HT-29 (cell line): ENCODE results near the gene GMDS. TPM values are rescaled to one million over a fixed set of nuclear protein-coding genes. Genes with fewer than 3 reads are reported as not detected.

Experiments
- DNase-seq: peaks from one replicate; pipeline ENCODE4 v3.0.0-alpha.2; 2015; ENCODE audit warnings: low spot score
- total RNA-seq: library from RNA; depleted of rRNA; stranded (reverse); fragments of >200 nt; shearing (Covaris generic); gene quantifications from 2 replicates; pipeline ENCODE4 v1.2.3, GENCODE V29; 2014

Gene GMDS
- total RNA-seq, 1 experiment from 2014 or later = 37.0 TPM

DNA sequence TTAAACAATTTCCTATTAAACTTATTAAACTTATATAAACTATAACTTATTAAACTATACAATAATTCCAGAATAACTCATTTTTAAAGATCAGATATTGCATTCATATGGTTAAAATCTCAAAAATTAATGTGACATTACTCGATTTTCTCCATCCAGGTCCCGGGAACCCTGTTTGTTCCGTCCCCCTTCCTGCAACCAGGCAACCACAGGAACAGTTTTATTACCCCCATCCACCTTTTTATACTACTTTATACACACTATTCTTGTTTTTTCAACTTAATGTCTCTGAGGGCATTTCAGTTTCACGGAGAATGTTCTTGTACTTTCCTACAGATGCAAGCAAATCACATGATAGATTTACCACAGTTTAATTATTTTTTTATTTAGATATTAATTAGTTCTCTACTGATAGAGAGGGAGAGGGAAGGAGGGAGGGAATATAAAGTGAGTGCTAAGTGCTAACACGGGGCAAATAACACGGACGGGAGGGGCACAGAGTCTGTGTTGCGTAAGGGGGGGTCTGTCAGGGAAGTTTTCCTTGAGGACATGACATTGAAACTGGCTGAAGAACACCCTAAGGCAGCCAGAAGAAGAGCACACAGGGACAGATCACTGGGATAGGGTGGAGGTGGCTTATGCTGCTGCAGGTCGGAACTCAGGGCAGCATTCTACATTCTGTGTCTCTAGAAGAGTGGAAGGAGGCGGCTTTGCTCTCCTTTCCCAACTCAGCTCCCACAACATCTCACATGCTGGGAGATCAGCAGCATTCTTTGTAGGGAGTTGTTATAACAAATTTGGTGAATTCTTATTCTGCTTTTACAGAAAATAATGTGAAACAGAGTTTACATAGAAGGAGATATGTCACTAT is 410.5 kb downstream of the GMDS start:
- DNase-seq = no peak

DNA sequence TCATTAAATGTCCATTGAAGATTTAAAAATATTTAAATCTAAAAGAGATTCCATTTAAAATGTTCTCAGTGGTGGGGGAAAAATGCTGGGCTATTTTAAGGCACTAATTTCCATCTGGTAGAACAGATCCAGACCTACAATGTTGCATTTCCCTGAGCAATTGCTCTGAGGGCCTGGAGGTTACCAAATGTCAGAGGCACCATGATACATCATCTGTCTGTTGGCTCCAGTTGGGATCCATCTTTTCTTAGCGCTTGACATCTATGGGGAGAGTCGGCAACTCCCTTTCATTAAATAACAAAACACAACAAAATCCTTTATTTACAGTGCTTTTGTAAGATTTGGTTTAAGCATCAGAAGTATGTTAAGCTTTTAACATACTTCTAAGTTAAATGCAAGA is 411.2 kb downstream of the GMDS start:
- no peak for DNase-seq

DNA sequence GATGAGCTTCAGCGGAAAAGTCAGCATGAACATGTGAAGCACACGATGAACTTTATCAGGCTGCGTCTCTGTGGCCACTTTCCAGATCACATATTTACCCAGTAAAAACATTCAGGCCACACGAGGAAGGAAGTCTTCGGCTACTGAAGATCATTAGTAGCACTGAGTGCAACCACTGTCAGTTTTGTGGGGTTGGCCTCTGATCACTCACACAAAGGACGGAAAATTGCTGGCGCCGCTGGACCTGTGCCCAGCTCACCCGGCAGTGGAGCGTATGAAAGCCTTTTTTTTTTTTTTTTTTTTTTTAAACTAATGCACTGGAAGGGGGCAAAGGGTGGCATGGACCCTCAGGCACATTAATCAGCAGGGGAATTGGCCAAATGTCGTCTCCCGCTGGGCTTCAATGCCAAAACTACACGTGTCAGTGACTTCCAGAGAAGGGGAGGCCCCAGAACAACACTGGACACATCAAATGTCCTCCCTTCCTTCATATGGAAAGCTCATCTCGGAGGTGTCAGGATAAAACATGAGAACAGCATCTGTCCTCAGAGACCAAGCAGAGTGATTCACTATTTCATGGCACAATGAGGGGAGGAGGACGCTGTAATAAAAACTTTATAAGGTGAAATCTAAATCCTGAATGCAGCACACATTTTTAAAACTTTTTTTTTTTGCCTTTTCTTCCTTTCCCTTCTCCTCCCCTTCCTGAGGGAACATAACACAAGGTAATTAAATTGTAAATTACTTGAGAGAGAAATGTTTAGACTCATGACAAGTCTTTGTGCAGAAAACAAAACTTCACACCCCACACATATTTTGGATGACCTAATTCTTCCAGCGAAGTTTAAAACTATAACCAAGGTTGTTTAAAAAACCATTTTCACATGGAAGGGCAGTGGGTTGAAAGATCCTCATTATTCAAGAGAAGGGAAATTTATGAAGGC is 412.3 kb downstream of the GMDS start:
- DNase-seq = peak; percentile 62

DNA sequence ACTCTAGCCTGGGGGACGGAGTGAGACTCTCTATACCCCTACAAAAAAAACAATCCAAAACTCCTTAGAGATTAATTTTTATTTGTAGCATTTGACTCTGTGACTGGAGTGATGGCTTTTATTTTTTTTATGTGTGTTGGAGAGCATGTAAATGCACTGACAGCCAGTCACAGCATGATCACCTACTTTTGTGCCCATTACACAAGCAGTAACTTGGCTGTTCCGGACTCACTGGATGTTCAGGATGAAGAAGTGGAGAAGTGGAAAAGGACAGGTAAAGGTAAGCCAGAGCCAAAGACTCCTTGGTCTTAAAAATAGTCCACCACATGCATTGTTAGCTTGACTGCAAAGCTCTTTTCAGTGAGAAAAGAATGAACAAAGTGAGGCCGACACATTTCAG is 413.0 kb downstream of the GMDS start:
- peak; percentile 12 for DNase-seq

DNA sequence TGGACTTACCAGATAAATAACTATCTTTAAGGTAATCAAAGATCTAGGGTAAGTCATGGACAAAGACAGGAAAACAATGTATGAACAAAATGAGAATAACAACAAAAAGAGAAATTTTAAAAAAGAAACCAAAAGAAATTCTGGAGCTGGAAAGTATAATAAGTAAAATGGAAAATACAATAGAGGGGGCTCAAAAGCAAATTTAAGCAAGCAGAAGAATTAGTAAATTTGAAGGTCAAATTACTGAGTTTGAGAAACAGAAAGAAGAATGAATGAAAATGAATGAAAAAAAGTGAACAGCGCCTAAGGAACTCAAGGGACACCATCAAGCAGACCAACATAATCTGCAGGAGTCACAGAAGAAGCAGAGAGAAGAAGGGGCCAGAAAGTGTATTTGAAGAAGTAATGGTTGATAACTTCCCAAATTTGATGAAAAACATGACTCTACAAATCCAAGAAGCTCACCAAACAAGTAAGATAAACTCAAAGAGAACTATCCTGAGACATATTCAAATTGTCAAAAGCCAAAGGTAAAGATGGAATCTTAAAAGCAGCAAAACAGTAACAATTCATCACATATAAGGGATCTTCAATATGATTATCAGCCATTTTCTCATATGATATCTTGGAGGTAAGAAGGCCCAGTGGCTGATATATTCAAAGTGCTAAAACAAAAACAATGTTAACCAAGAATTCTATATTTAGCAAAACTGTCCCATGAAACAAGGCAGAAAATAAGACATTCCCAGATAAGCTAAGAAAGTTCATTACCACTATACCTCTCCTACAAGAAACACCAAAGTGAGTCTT is 417.2 kb downstream of the GMDS start:
- DNase-seq = no peak

DNA sequence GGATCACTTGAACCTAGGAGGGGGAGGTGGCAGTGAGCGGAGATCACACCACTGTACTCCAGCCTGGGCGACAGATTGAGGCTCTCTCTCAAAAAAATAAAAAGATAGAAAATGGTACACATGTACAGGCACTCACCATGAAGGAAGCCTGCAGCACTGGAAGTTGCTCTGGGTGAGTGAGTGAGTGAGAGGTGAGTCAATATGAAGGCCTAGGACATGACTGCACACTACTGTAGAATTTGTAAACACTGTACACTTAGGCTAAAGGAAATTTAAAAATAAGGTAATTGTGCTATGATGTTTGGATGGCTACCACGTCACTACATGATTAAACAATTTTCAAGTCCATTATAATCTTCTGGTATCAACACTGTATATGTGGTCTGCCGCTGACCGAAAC is 419.5 kb downstream of the GMDS start:
- DNase-seq = no peak

DNA sequence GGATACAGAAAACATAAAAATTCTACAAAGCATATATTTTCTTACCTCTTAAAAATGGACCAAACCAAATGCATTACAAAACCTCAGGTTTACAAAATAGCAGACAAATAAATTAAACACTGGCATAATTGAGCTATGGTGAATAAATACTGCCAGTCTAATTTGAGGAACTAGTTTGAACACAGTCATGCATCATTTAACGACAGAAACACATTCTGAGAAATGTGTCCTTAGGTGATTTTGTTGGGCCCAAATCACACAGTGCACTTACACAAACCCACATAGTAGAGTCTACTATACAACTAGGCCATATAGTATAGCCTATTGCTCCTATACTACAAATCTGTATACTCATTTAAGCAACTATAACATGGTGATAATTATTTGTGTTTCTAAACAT is 420.1 kb downstream of the GMDS start:
- DNase-seq = no peak

DNA sequence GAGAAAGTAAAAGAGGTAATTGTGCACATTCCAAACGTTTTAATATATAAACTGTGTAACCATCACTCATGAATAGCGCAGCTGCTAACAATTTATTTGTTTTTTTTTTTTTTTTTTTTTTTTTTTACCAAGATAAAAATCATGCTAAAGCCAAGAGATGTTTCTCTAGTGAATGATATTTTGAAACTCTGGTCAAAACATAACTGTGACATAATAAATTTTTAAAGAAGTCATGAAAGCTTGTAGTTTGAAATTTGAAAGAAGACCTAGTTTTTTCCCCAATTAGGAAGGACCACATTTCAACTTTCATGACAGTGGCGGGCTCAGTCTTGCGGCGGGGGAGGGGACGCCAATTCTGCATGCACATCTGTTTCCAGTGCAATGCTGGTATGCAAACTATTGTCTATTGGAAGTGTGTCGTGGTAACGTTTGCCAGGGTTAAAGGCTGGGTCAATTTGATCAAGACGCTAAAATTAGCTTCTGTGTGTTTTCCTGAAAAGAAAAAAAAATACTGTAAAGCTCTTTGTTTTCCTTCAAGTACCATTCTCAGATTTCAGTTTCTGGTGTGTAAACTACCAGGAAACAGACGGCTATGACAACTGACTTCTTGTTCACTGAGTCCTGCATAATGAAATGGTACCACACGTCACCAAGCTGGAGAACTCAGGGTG is 423.8 kb downstream of the GMDS start:
- no peak for DNase-seq

DNA sequence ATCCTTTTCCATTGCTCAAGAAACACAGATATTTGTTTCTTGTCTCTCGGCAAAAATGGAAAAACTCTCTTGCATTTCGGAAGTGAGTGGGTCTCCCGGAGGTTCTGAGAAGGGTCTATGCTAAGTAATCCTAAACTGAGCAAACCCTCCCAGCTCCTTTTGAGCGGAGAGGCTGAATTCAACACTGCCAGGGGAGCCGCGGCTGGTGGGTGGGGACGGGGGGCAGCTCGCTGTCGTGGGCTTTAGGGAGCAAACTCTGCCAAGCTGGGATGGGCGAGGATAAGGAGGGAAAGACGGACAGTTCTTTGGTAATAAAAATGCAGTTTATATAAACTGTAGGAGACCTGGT is 424.3 kb downstream of the GMDS start:
- DNase-seq = no peak

DNA sequence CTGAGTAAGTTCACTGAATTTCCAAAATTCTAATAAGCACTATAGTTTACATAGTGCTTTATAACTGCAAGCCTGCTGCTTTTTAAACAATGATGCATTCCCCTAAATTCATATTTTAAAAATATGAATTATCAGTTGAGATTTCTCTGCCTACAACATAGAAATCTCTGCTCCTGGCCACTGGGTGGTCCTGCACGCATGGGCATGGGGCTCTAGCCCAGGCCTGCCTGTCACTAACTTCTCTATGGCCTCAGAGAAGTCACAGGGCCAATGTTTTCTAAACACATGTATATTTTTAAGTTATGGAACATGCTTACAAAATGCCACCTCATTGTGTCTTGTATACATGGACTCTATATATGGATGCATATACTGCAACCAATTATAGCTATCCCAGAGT is 424.7 kb downstream of the GMDS start:
- DNase-seq = no peak

DNA sequence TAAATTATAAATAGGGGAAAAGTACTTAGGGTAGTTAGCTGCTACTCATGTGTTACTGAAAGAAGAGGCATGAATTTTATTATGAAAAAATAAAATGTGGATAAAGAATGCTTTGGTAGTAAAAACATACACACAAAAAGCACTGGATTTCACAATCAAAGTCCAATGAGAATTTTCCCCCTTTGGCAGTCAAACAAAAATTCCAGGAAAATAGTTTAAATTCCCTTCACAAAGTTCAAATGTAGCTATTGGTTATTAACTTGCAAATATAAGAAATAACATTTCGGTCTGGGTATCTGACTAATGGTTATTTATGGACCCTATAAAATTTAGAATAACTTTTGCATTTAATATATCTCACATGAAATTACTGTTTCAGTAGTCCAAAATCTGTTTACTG is 425.2 kb downstream of the GMDS start:
- no peak for DNase-seq

DNA sequence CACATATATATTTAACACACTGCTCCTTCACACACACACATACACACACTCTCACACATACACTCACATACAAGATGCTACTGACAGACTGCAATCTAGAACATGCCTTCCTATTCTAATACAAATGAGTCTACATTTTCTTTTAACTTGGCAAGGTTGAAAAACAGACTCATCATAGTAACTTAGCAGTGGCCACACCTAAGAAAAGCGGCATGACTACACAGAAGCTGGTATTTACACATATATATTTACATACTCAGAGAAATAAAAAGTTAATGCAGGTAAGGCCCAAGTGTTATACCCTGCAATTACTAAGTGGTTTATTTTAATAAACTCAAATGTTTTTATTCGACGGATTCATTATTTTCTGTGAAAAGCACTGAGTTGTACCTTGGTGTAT is 426.4 kb downstream of the GMDS start:
- no peak for DNase-seq

DNA sequence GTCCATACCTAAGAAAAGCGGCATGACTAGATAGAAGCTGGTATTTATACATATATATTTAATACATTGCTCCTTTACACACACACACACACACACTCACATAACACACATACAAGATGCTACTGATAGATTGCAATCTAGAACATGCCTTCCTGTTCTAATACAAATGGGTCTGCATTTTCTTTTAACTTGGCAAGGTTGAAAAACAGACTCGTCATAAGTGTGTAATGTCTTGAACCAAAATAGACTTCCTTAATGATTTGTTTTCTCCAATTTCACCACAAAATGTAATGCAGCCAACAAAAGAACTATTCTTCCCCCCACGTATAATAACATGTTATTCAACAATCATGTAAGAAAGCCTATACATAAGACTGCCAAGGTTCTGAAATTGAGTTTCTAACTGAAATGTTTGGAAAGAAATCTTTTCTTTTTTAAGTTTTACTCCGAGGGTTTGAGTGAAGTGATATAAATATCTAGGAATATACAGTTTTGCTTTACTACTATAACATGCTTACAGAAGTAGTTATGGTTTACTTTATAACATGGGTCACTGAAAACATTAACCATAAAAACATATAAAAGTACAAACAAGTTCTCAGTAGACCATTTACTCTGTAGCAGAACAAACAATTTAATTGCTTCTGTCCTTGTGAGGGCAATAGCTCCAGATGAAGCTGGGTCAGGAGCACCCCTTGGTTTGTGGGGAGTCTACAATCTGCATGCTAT is 428.2 kb downstream of the GMDS start:
- no peak for DNase-seq

DNA sequence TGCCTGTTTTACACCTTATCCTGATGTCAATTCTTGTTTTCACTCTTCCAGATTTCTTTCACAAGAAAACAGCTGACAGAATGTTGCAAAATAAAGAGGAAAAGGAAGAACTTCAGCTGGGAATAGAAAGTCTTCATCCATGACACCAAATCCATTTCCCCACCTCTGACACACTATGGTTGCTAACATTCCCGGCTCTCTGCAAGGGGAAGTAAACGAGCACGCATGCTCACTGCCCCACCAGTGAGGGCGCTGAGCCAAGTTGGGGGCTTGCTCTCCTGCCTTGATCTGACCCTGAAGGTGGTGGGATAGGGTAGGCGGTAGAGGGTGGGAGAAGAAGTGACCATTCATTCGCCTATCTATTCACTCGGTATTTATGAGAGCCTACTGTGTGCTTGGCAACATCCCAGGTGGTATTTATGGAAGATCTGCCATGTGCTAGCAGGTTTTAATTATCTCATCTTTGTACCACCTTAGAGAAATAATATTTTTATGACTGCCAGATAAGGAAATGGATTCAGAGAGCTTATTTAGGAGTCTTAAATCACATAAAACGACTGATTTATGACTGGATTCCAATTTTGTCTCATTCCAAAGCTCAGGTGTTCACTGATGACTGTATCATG is 429.5 kb downstream of the GMDS start:
- no peak for DNase-seq

DNA sequence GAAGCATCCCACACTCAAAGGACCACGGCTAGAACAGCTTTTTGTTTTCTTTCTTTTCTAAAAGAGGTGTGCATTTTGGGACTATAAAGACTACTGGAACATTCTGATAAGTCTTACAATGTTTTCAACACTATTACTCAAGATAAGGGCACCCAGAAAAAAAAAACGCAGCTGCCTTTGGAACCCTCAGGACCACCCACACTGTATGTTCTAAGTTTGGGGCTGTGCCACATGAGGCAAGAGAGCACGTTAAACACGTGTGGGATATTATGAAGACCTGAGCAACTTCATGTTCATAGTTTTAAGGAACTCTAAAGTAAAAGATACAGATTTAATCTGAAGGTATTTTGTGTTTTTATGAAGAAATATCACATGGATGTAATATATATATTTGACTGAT is 431.1 kb downstream of the GMDS start:
- DNase-seq = no peak

DNA sequence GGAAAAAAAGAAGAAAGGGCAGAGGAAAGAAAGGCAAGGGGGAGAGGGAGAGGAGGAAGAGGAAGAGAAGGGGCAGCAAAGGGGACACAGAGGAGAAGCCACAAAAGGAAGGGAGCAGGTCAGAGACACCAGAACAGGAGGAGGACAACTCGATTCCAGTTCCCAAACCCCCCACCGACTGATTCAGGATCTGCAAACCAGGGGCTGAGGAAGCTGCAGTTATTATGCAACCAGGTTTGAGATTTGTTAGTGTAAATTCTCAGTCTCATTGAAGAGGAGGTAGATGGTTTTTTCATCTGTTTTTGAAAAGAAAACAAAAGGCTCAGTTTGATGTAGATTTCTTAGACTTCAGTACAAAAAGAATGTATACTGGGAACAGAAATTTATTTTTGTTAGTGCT is 432.9 kb downstream of the GMDS start:
- no peak for DNase-seq

DNA sequence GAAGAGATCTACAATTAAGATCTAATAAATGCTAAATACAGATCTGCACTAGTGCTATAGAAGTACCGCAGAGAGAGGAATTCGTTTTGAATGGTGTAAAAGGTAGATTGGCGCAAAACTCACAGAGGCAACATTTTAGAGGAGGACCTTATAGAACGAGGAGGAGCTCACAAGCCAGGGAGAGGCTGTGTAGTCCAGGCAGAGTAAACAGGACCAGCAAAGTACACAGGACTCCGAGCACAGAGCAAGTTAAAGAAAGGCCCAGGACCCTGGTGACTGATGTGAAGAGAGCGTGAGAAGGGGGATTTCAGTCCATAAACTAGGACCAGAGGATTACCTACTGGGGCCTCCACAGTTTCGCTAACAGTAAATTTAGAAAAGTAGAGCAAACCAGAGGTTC is 433.4 kb downstream of the GMDS start:
- DNase-seq = no peak

DNA sequence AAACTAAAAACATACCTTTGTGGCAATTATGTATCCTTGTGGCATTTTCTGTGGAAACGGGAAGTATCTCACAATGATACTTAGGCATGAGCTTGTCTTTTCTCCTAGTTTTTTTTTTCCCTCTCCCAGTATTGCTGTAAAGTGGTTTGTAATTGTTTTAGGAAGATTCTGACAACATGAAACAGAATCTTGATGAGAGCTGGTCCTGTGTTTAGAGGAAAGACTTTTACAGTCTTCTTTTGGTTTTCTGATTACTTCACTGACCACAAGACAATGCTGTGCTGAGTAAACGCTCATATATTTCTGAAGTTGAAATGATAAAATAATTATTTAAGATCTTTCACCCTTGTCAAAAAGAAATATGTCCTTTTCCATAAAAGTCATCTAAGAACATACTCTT is 434.5 kb downstream of the GMDS start:
- DNase-seq = no peak

DNA sequence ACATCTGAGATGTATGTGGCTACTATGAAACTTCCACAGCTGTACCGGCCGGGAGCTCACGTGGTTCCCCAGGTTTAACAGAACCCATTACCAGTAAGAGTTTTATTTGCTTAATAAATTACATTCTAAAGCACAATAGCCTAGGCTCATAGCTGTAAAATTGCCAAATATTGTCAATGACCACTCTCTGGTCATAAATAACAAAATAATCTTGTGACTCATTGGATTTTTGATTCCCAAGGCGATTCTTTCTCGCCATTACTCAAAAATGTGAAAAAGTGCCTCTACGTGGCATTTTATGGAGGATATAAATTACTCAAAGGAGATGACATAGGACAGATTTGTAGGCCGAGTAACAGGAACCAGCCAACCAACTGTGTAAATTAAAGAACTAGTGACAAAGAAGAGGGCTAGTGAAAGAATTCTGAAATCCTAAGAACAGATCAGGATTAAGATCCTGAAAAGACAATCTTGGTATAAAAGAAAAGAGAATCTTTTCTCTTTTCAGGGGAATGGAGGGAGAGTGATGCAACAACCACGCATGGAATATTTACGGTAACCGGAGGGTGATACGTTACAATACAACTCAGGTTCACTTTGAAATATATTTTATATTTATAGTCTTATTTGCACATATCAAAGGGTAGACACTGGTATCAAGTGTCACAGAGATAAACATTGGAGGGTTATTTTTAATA is 436.0 kb downstream of the GMDS start:
- DNase-seq = no peak

DNA sequence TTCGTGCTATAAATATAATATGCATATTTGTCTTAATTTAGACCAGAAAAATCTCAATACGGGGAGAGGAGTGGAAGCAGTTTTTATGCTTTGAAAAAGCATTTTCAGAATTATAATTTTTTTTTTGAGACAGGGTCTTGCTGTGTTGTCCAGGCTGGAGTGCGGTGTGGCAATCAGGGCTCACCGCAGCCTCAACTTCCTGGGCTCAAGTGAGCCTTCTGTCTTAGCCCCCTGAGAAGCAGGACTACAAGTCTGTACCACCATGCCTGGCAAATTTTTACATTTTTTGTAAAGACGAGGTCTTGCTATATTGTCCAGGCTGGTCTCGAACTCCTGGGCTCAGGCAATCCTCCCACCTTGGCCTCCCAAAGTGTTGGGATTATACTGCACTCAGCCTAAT is 438.5 kb downstream of the GMDS start:
- DNase-seq = no peak
